ENCODE measurements around the gene IL1RAPL2.

IL1RAPL2 gene

DNA sequence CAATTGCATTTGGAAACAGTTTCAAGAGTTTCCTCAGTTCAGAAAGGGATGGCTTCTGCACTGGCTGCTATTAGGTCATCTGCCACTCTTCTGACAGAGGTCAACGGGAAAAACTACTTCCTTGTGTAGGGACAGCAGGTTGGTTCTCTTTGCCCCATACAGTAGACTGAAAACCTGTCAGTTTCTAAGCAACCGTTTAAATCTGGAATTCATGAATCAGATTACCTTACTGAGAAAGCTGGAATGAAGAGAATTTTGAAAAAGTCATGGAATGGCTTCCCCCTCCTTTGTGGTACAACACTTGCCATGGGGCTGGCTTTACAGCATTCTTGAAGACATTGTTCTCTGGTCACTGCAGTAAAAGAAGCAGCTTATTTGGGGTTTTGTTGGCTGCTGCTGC lies 240.3 kb downstream of the IL1RAPL2 start:
- Mint-ChIP-seq H3K27me3 (ENCODE audit: low read depth) (no peaks in the 10 kb centered on the region), H3K36me3 (ENCODE audit: low read depth) (no peaks in the 10 kb centered on the region), H3K27ac (no peak overlapping the region), H3K4me1 (no peaks in the 10 kb centered on the region), H3K4me3 (no peak overlapping the region), H3K9me3 (peaks cover 6% of the 10 kb centered on the region)
- TF ChIP-seq, protein P1, sequence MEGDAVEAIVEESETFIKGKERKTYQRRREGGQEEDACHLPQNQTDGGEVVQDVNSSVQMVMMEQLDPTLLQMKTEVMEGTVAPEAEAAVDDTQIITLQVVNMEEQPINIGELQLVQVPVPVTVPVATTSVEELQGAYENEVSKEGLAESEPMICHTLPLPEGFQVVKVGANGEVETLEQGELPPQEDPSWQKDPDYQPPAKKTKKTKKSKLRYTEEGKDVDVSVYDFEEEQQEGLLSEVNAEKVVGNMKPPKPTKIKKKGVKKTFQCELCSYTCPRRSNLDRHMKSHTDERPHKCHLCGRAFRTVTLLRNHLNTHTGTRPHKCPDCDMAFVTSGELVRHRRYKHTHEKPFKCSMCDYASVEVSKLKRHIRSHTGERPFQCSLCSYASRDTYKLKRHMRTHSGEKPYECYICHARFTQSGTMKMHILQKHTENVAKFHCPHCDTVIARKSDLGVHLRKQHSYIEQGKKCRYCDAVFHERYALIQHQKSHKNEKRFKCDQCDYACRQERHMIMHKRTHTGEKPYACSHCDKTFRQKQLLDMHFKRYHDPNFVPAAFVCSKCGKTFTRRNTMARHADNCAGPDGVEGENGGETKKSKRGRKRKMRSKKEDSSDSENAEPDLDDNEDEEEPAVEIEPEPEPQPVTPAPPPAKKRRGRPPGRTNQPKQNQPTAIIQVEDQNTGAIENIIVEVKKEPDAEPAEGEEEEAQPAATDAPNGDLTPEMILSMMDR (IDR thresholded peaks at IDR 0.05; ENCODE audit: unreplicated experiment in 3 of 3), result no peak

- H3K4me1 Mint-ChIP-seq, result no peaks in the 10 kb centered on the region
- H3K4me3 Mint-ChIP-seq, result no peak overlapping the region
- no peaks in the 10 kb centered on the region for H3K27me3 Mint-ChIP-seq (ENCODE audit: low read depth)
- H3K27ac Mint-ChIP-seq, result no peak overlapping the region
- H3K36me3 Mint-ChIP-seq (ENCODE audit: low read depth), result no peaks in the 10 kb centered on the region
- TF ChIP-seq, protein P1 (IDR thresholded peaks at IDR 0.05; ENCODE audit: unreplicated experiment in 3 of 3), result no peak
- peaks cover 11% of the 10 kb centered on the region for H3K9me3 Mint-ChIP-seq
Measured at GRCh38 chrX:104833401-104833800, 267.4 kb downstream of the IL1RAPL2 start.

GRCh38 chrX:104842646-104843045 lies 276.6 kb downstream of the IL1RAPL2 start:
- Mint-ChIP-seq H3K36me3 (ENCODE audit: low read depth) (no peaks in the 10 kb centered on the region), H3K4me3 (no peak overlapping the region), H3K9me3 (peaks cover 36% of the 10 kb centered on the region), H3K27me3 (ENCODE audit: low read depth) (no peaks in the 10 kb centered on the region), H3K4me1 (no peaks in the 10 kb centered on the region), H3K27ac (no peak overlapping the region)
- TF ChIP-seq, protein P1 (IDR thresholded peaks at IDR 0.05; ENCODE audit: unreplicated experiment in 3 of 3), result no peak

DNA sequence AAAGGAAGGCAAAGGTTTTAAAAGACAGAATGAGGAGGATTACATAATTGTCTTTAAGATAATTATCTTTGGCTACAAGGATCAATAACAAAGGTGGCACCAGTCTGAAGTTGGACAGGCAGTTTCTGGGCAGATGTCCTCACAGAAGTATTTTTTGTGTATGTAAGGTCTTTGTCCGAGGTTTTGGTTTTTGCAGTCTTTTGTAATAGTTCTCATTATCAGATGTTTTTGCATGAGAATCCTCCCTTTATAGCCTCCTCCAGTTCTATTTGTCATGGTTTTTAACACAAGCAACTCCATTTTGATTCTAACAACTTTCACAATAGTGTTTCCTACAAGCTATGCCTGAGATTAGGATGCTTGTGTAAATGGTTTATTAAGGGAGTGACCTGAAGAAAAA lies 286.2 kb downstream of the IL1RAPL2 start:
- no peaks in the 10 kb centered on the region for H3K36me3 Mint-ChIP-seq (ENCODE audit: low read depth)
- no peaks in the 10 kb centered on the region for H3K27me3 Mint-ChIP-seq (ENCODE audit: low read depth)
- TF ChIP-seq, protein P1 (IDR thresholded peaks at IDR 0.05; ENCODE audit: unreplicated experiment in 3 of 3), result no peak
- no peak overlapping the region for H3K4me3 Mint-ChIP-seq
- no peak overlapping the region for H3K27ac Mint-ChIP-seq
- H3K9me3 Mint-ChIP-seq, result no peaks in the 10 kb centered on the region
- H3K4me1 Mint-ChIP-seq, result no peaks in the 10 kb centered on the region

DNA sequence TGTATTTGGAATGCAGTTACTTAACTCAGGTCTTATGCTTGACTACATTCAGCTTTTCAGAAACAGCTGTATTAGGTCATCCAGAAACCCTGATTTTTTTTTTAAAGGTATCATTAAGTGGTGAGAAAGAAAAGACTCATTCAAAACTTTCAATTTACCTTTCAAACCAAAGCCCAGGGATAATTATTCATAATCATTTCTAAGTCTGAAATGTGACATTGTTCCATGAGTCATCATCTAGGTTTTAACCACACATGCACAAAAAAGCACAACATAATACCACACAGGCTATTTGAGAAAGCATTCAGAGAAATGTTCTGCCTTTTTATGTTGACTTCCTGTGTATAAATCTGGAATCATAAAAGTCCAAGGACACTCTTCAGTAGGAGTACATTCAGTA lies 288.2 kb downstream of the IL1RAPL2 start:
- no peaks in the 10 kb centered on the region for H3K4me1 Mint-ChIP-seq
- no peaks in the 10 kb centered on the region for H3K36me3 Mint-ChIP-seq (ENCODE audit: low read depth)
- H3K4me3 Mint-ChIP-seq, result no peak overlapping the region
- peak overlapping the region in 1 of 3 experiments; percentile 38 for H3K27ac Mint-ChIP-seq
- H3K27me3 Mint-ChIP-seq (ENCODE audit: low read depth), result no peaks in the 10 kb centered on the region
- TF ChIP-seq, protein P1 (IDR thresholded peaks at IDR 0.05; ENCODE audit: unreplicated experiment in 3 of 3), result no peak
- H3K9me3 Mint-ChIP-seq, result no peaks in the 10 kb centered on the region

- no peaks in the 10 kb centered on the region for H3K27me3 Mint-ChIP-seq (ENCODE audit: low read depth)
- H3K36me3 Mint-ChIP-seq (ENCODE audit: low read depth), result no peaks in the 10 kb centered on the region
- TF ChIP-seq, protein P1 (IDR thresholded peaks at IDR 0.05; ENCODE audit: unreplicated experiment in 3 of 3), result no peak
- H3K4me1 Mint-ChIP-seq, result no peaks in the 10 kb centered on the region
- no peak overlapping the region for H3K27ac Mint-ChIP-seq
- no peaks in the 10 kb centered on the region for H3K9me3 Mint-ChIP-seq
- no peak overlapping the region for H3K4me3 Mint-ChIP-seq
Measured at GRCh38 chrX:104854790-104855340, 288.9 kb downstream of the IL1RAPL2 start.

Measured in nephron (organoid).